Stimulated activated naive CD4-positive, alpha-beta T cell (primary cell): ENCODE data around the gene ESRRB.

Experiments used
- DNase-seq, 6 experiments: peaks; one replicate each; lab custom pipeline; 2025; lab: John Stamatoyannopoulos, UW

The ESRRB gene

DNA sequence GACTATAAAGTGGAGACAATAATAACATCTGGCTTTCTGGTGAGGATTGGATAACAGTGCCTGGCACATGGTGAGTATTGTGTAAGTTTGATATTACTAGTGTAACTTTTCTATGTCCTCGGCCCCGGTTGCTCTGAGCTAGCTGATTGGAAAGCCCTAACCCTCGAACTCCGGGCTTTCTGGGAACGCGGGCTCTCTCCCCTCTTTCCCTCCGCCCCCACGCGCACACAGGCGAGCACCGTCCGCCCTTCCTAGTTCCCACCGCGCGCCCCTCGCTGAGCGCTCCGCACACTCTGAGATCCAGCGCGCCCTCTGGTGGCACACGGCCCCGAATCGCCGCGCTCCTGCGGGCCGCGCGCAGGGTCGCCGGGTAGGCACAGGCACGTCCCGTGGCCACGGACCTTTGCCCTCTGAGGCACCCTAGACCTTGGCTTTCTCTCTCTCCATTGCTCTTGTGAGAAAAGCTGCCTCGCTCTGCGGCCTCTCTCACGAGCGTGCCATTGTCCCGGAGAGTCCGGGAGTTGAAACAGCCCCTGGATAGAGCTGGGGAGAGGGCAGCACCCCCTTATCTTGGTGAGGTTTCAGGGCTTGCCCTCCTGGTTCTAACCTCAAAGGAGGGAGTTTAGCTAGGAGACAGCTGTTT is 23.2 kb upstream of the ESRRB start:
- peak in 4 of 6 experiments; percentile 2 to 26 (median 22) for DNase-seq

DNA sequence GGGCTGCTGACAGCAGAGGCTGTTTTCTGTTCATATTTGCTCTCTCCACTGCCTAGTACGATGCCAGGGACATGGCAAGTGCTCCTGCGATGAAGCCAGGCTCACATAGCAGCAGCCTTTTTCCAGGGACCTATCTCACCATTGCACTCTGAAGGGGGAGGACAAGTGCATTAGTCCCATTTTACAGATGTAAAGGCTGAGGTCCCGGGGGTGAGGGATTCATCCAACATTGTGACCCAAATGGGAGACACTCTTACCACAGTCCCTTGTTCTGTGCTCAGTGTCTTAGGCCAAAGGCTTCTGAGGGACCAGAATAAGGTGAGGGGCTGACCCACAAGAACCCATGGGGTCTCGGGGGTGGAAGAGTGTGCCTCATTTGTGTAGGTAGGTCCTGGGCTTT is 21.6 kb upstream of the ESRRB start:
- DNase-seq: no peak

GRCh38 chr14:76355771-76356170 is 20.2 kb upstream of the ESRRB start:
- no peak for DNase-seq

- no peak for DNase-seq
Measured at GRCh38 chr14:76371066-76371465, 4.9 kb upstream of the ESRRB start.

GRCh38 chr14:76373456-76373855 is 2.5 kb upstream of the ESRRB start:
- no peak for DNase-seq

DNA sequence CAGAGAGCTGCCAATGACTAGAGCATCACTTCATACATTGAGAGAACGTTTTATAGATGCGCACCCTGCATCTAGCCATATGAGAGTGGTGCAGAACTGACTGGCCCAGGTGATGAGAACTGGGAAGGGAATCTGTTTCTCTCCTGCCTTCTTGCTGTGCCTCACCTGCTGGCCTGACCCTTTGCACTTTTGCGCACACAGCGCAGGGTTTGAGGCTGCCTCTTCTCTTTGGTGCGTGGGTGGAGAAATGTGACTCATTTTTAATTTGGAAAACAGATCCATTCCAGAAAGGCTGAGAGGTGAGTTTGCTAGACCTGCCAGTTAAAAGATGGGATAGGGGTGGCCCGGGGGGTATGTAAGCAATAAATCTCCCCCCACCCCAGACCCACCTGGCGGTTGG is 453 bp upstream of the ESRRB start:
- no peak for DNase-seq

DNA sequence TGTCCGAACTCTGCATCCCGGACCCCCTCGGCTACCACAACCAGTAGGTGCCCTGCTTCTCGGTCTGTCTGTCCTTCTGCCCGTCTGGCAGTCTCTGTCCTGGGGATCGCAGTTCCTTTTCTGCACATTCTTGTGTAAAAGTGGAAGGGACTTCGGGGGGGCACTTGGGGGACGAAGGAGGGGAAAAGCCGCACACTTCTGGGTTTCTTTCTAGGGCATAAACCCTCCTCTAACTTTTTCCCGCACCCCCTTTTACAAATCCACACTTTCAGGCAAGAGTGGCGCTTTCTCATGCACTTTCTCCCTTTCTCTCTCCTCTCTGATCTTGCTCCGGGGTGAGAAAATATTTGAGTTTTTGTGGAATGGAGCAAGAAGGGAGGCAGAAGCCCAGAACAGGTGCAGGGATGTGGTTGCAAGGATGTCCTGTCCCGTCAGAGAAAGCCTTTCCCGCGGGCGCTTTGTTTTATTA is 506 bp downstream of the ESRRB start:
- DNase-seq: no peak

- DNase-seq: no peak
Measured at GRCh38 chr14:76376878-76377734, 1.2 kb downstream of the ESRRB start.

- DNase-seq: no peak
Measured at GRCh38 chr14:76377735-76378074, 1.8 kb downstream of the ESRRB start.

- no peak for DNase-seq
Measured at GRCh38 chr14:76380991-76381390, 5.1 kb downstream of the ESRRB start.

GRCh38 chr14:76381817-76382494 is 6.0 kb downstream of the ESRRB start:
- no peak for DNase-seq

GRCh38 chr14:76382495-76382832 is 6.5 kb downstream of the ESRRB start:
- DNase-seq: no peak

DNA sequence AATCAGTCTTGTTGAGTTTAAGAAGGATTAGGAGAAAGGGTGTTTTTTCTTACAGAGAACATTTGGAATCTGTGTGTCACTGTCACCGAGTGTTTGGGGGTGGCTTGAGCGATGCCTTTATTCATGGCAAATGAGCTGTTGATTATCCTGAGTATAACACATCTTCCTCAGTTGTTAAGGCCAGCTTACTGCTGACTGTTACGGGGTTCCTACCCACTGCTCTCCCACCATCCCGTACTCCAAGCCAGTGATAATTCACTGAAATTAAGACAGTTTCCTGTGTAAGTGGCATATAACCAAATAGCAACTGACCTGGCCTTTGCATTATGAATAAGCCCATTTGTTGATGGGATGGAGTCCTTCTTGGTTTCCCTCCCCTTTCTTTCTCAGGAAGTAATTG is 9.5 kb downstream of the ESRRB start:
- no peak for DNase-seq

DNA sequence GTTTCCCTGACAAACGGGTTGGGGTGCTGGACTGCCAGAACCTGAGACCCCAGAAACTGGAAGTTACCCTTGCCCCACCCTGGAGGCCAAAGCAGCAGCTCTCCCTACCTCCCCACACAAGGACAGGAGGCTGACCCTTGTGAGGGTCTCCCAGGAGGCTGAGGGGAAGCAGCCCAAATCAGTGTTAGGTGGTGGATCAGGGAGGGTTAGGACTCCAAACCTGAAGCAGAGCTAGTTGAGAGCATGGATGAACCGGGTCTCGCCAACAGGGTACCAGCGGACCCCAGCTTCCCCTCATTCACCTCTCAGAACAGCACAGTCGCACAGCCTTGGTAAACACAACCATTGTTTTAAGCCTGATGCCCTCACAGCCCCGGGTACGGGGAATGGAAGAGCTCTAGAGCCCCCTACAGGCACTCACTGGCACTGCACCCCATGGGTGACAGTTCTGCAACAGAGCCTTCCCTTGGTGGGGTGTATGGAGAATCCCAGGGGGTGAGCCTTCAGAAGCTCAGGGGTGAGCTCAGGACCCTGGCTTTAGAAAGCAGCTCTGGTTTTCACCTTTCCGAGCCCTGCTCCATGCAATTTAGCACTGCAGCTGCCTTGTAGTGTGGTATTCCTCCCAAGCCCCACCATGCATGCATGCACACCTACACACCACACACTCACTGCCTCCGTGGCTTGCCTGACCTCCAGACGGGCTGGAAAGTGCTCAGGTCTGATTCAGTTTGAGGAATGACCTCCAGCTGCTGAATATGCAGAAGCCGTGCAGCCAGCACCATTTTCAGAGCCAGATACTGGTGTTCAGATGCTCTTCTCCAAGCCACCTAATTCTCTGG is 11.2 kb downstream of the ESRRB start:
- peak in 4 of 6 experiments; percentile 10 to 40 (median 17) for DNase-seq

GRCh38 chr14:76389841-76390240 is 13.9 kb downstream of the ESRRB start:
- DNase-seq: no peak

- DNase-seq: no peak
Measured at GRCh38 chr14:76390621-76391020, 14.7 kb downstream of the ESRRB start.

GRCh38 chr14:76391981-76392690 is 16.2 kb downstream of the ESRRB start:
- DNase-seq: no peak

DNA sequence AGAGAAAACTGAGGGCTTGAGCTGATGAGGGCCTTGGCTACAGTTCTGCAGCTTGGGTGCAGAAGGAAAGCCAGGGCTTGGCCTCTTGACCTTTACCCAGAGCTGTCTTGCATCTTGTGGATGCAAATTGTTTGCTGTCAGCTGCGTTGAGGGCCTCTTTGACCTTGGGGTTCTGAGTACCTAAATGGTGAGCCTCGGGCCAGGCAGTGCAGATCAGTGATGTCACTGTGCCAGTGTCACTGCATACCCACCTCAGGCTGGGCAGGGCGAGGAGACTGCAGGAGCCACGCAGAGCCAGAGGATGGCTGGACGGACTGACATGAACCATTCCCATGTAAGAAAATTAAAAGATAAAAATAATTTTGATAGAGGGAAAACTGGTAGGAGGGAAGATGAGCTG is 18.6 kb downstream of the ESRRB start:
- no peak for DNase-seq

DNA sequence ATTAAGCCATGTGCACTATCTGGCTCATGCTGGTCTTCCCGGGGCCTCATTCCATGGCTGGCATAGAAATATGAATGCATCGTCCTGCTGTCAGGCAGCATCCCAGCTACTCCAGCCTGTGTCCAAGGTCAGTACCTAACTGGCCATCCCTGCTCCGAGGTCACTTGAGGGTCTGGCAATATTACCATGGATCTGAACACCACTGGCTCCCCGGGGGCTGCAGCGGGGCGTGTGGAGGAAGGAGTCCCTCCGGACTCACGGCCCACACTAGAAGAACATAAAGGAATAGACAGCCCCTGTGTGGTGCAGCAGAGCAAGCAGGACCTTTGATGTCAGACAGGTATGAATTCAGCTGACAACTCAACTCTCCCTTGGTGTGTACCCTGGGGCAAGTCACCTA is 19.2 kb downstream of the ESRRB start:
- no peak for DNase-seq

- DNase-seq: no peak
Measured at GRCh38 chr14:76396714-76397187, 20.8 kb downstream of the ESRRB start.

DNA sequence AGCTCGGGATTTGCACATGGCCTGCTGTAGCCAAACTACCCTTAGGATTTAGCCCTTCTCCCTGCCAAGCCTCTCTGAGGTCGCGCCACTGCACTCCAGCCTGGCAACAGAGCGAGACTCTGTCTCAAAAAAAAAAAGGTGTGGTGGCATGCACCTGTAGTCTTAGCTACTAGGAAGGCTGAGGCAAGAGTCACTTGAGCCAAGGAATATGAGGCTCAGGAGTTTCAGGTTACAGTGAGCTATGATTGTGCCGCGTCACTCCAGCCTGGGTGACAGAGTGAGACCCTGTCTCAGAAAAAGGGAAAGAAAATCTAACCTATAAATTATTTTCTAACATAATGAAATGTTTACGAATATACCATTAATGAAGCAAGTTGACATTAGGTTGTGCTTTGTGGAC is 29.7 kb downstream of the ESRRB start:
- DNase-seq: no peak
